GM21737 (cell line): Measurements from ENCODE around the gene DNMT3A.
"Not testable (repeated sequence)": the region's sequence is repeated elsewhere in the genome, so short reads cannot be mapped to it uniquely, and the experiment has no call there.

Experiments
- ATAC-seq: cut with Tn5 transposase; IDR thresholded peaks from one replicate; pipeline ENCODE4 v1.9.1; 2021; ENCODE audit warnings: mild to moderate bottlenecking, moderate library complexity; ENCODE audit not compliant: unreplicated experiment

The DNMT3A gene

GRCh38 chr2:25286723-25287483 is 54.8 kb downstream of the DNMT3A start:
- ATAC-seq, result no peak

GRCh38 chr2:25286025-25286400 is 55.7 kb downstream of the DNMT3A start:
- ATAC-seq, result peak; percentile 67

- no peak for ATAC-seq
These were observed 56.3 kb downstream of the DNMT3A start for GRCh38 chr2:25285265-25286024.

GRCh38 chr2:25284756-25285155 is 57.0 kb downstream of the DNMT3A start:
- no peak for ATAC-seq

GRCh38 chr2:25283921-25284320 is 57.8 kb downstream of the DNMT3A start:
- ATAC-seq, result no peak

GRCh38 chr2:25281941-25282340 is 59.8 kb downstream of the DNMT3A start:
- no peak for ATAC-seq

- ATAC-seq, result no peak
These were observed 60.2 kb downstream of the DNMT3A start for GRCh38 chr2:25281522-25281921.

- no peak for ATAC-seq
These were observed 61.6 kb downstream of the DNMT3A start for GRCh38 chr2:25280051-25280687.

GRCh38 chr2:25279091-25279651 is 62.6 kb downstream of the DNMT3A start:
- peak; percentile 68 for ATAC-seq

- ATAC-seq, result peak; percentile 34
These were observed 64.9 kb downstream of the DNMT3A start for GRCh38 chr2:25276569-25277465.

- no peak for ATAC-seq
These were observed 66.2 kb downstream of the DNMT3A start for GRCh38 chr2:25275575-25275965.

GRCh38 chr2:25274868-25275574 is 66.7 kb downstream of the DNMT3A start:
- ATAC-seq, result no peak

GRCh38 chr2:25273985-25274535 is 67.7 kb downstream of the DNMT3A start:
- no peak for ATAC-seq

- not testable (repeated sequence) for ATAC-seq
These were observed 69.0 kb downstream of the DNMT3A start for GRCh38 chr2:25272705-25273104.

GRCh38 chr2:25270061-25270460 is 71.7 kb downstream of the DNMT3A start:
- ATAC-seq, result no peak

GRCh38 chr2:25269233-25269632 is 72.5 kb downstream of the DNMT3A start:
- no peak for ATAC-seq

- no peak for ATAC-seq
These were observed 73.6 kb downstream of the DNMT3A start for GRCh38 chr2:25268139-25268538.

GRCh38 chr2:25266399-25266798 is 75.3 kb downstream of the DNMT3A start:
- ATAC-seq, result no peak

- no peak for ATAC-seq
These were observed 75.9 kb downstream of the DNMT3A start for GRCh38 chr2:25265802-25266201.

- no peak for ATAC-seq
These were observed 76.7 kb downstream of the DNMT3A start for GRCh38 chr2:25265001-25265400.
